Left renal cortex interstitium (tissue), 4 donors: ENCODE results near the gene SIRT5. TPM values are rescaled to one million over a fixed set of nuclear protein-coding genes. Genes with fewer than 3 reads are reported as not detected.

Experiments used
- polyA plus RNA-seq, 4 donors: library from polyadenylated mRNA; unstranded; fragments of 120-200 nt; gene quantifications; one replicate each; pipeline ENCODE4 v1.2.1, GENCODE V29; 2013; ENCODE audit not compliant: insufficient read length in 4 of 4

Gene SIRT5
- polyA plus RNA-seq, 4 donors, result 17.2 to 24.7 (median 21.7) TPM

Other genes with a start within 250 kb of the SIRT5 start
- gene TBC1D7, start 246.1 kb upstream of the SIRT5 start, polyA plus RNA-seq, result 10 to 100 TPM; 26.2 to 42.4 (median 38.5) TPM
- 1 to 10 TPM; 1.1 to 2.0 (median 1.9) TPM for gene GFOD1, start 87.0 kb upstream of the SIRT5 start, polyA plus RNA-seq
- gene NOL7, start 40.7 kb downstream of the SIRT5 start, polyA plus RNA-seq, result 10 to 100 TPM; 78.3 to 95.1 (median 89.8) TPM
- 10 to 100 TPM; 42.5 to 48.3 (median 47.6) TPM for gene RANBP9, start 137.2 kb downstream of the SIRT5 start, polyA plus RNA-seq
- gene MCUR1, start 240.0 kb downstream of the SIRT5 start, polyA plus RNA-seq, result 10 to 100 TPM; 49.2 to 62.2 (median 54.1) TPM